Skin of body (tissue), 2 donors: Measurements from ENCODE around the gene MTFMT. TPM values are rescaled to one million over a fixed set of nuclear protein-coding genes. Genes with fewer than 3 reads are reported as not detected.
A peak's percentile ranks its signal among the peaks of the same experiment; 100 is the strongest.
"Not testable (repeated sequence)": the region's sequence is repeated elsewhere in the genome, so short reads cannot be mapped to it uniquely, and the experiment has no call there.

Experiments
- DNase-seq: peaks from one replicate; lab custom pipeline; 2025; lab: John Stamatoyannopoulos, UW
- total RNA-seq: library from RNA; depleted of rRNA; stranded (reverse); fragments of >200 nt; gene quantifications from one replicate; pipeline ENCODE4 v1.2.3, GENCODE V29; 2014

Gene MTFMT
- total RNA-seq = 8.4 TPM

DNA sequence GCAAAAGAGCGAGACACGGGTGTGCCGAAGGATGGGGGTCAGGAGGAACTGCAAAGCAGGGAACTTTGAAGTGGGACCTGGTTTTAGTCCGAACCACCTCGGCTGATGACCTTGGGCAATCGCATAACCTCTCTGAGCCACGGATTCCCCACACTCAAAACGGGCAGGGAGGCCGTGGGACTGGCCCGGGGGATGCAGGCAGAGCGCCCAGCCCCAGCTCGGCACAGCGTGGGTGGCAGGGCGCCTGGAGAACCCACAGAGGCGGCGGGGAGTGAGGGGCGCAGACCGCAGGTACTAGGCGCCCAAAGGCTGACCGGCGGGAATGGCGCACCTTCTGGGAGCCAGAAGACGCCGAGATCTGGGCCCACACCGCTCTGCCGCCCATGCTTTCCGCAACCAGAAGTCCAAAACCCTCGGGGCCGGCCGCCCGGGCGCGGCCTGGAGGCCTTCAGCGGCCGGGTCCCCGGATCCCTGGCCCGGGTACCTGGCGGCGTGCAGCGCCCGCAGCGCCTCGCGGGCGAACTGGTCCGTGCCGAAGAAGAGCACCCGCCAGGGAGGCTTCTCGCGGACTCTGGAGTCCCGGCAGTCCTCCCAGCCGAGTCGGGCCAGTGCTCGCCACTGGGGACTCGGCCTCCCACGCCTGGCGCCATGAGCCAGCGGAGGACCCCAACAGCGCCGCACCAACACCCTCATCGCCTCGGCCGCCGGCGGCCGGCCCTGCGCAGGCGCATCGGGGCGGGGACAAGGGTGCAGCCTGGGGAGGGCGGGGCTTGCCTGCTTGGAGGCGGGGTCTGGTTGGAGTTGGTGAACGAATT, at the start of gene MTFMT:
Gene MTFMT (minus strand): TSS at position 719 of the 815 bp plus-strand sequence. CDS start 26 bp downstream, at position 693.
- DNase-seq = peak; percentile 46

DNA sequence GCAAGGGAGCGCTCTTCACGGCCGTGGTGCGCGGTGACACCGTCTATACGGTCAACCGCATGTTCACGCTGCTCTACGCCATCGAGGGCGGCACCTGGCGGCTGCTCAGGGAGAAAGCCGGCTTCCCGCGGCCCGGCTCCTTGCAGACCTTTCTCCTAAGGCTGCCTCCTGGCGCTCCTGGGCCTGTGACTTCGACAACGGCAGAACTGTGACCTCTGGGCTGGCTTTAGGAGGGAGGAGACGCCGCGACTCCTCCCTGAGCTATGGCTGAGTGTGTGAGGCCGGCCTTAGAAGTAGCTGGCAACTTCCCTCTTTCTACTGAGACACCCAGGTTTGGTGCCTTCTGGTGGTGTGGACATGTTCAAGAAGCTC, 48.5 kb upstream of the MTFMT start:
- no peak for DNase-seq

- DNase-seq = no peak
These were observed 48.0 kb upstream of the MTFMT start for GRCh38 chr15:65077291-65077980.

DNA sequence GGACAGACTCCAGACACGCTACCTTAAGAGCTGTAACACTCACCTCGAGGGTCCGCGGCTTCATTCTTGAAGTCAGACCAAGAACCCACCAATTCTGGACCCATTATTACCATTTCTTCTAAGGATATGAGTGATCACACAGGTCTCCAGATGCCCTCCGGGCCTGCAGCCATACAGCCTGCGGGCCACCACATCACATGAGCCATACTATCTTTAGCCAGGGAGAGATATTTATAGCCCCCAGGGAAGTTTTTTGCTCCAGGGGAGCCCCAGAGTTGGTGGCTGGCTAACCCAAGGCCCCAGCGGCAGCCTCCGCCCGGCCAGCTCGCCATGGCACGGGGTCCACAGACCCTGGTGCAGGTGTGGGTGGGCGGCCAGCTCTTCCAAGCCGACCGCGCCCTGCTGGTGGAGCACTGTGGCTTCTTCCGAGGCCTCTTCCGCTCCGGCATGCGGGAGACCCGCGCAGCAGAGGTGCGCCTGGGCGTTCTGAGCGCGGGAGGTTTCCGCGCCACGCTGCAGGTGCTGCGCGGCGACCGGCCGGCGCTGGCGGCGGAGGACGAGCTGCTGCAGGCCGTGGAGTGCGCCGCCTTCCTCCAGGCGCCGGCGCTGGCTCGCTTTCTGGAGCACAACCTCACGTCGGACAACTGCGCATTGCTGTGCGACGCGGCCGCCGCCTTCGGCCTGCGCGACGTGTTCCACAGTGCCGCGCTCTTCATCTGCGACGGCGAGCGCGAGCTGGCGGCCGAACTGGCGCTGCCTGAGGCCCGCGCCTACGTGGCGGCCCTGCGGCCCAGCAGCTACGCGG, 47.2 kb upstream of the MTFMT start, which contains the start of gene KBTBD13:
Gene KBTBD13 (plus strand): TSS at position 261 of the 805 bp plus-strand sequence. CDS start 70 bp downstream, at position 331.
- no peak for DNase-seq

DNA sequence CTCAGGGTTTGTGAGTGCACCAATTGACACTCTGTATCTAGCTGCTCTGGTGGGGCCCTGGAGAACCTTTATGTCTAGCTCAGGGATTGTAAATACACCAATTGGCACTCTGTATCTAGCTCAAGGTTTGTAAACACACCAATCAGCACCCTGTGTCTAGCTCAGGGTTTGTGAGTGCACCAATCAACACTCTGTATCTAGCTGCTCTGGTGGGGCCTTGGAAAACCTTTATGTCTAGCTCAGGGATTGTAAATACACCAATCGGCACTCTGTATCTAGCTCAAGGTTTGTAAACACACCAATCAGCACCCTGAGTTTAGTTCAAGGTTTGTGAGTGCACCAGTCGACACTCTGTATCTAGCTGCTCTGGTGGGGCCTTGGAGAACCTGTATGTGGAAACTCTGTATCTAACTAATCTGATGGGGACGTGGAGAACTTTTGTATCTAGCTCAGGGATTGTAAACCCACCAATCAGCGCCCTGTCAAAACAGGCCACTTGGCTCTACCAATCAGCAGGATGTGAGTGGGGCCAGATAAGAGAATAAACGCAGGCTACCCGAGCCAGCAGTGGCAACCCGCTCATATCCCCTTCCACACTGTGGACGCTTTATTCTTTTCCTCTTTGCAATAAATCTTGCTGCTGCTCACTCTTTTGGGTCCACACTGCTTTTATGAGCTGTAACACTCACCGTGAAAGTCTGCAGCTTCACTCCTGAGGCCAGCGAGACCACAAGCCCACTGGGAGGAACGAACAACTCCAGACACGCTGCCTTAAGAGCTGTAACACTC, 46.4 kb upstream of the MTFMT start:
- not testable (repeated sequence) for DNase-seq

DNA sequence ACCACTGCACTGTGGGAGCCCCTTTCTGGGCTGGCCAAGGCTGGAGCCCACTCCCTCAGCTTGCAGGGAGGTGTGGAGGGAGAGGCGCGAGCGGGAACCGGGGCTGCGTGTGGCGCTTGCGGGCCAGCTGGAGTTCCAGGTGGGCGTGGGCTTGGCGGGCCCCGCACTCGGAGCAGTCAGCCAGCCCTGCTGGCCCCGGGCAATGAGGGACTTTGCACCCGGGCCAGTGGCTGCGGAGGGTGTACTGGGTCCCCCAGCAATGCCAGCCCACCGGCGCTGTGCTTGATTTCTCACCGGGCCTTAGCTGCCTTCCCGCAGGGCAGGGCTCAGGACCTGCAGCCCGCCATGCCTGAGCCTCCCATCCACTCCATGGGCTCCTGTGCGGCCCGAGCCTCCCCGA, 45.5 kb upstream of the MTFMT start:
- not testable (repeated sequence) for DNase-seq

DNA sequence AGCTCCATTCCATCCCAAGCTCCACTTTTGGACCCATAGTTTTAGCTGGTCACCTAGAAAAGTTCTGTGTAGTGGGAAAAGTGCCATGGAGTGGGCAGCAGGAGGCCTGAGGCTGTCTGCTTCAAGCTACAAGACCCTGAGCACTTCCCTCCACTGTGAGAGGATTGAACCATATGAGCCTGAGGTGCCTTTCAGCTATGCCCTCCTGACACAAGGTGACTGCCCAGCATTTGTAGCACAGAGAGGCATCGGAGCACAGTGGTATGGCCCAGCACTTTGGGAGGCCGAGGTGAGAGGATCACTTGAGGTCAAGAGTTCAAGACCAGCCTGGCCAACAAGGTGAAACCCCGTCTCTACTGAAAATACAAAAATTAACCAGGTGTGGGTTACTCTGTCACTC, 43.2 kb upstream of the MTFMT start:
- DNase-seq = no peak

- DNase-seq = peak; percentile 32
These were observed 42.6 kb upstream of the MTFMT start for GRCh38 chr15:65072027-65072426.

DNA sequence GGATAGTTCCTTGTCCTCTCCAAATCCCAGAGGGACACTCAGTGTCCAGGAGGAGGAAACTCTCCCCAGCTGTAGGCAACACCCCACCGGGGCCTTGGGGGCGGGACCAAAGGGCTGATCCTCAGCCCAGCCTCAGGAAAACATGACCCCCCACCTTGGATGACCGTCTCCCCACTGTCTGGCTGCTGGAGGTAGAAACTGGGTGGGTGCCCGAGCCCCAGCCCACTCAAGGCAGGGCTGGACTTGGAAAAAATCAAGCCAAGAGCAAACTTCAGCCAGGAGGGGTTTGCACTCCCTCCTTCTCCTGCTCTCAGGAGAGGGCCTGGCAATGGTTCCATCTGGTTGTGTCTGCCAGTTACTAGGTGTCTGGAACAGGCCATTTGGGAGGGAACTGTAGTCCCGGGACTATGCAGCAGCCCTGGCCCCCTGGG, 42.0 kb upstream of the MTFMT start:
- DNase-seq = peak; percentile 10

GRCh38 chr15:65069779-65070546, 40.5 kb upstream of the MTFMT start:
- no peak for DNase-seq

GRCh38 chr15:65069179-65069578, 39.7 kb upstream of the MTFMT start:
- DNase-seq = no peak

DNA sequence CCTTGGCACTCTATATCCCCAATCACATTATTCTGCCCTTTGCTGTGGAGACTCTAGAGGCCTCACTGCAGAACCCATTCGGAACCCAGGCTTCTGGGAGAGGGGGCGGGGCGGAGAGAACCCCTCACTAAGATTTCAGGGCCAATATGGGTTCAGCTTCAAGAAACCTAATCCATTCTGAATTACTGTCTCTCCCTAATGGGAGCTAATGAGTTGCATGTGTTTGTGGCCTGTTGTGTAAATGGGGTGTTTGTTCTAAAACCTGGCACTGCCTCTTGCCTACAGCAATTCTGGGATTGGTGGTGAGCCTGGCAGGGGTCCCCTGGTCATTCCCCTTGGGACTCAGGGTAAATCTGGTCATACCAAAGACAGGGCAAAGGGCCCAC, 39.0 kb upstream of the MTFMT start:
- DNase-seq = peak; percentile 6

GRCh38 chr15:65067645-65068402, 38.4 kb upstream of the MTFMT start, which contains the start of gene RASL12:
Gene RASL12 (minus strand): TSS chr15:65067991. CDS start chr15:65067835, 156 bp downstream.
- DNase-seq = no peak

DNA sequence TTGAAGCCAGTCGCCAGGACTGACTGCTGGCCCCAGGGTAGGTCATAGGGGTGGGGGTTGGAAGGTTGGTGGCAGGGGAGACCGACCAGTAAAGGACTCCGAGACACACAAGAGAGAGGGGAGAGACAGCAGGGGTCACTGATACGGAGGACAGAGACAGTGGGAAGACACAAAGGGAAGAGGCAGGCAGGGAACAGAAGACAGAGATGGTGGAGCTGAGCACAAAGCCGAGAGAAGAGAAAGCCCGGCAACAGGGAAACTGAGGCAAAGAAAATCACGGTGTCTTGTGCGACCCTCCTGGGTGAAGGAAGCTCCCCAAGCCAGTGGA, 37.8 kb upstream of the MTFMT start:
- no peak for DNase-seq

- peak; percentile 26 for DNase-seq
These were observed 37.3 kb upstream of the MTFMT start for GRCh38 chr15:65066635-65067316.

- no peak for DNase-seq
These were observed 36.7 kb upstream of the MTFMT start for GRCh38 chr15:65066001-65066634.

GRCh38 chr15:65062726-65063125, 33.3 kb upstream of the MTFMT start:
- DNase-seq = no peak

DNA sequence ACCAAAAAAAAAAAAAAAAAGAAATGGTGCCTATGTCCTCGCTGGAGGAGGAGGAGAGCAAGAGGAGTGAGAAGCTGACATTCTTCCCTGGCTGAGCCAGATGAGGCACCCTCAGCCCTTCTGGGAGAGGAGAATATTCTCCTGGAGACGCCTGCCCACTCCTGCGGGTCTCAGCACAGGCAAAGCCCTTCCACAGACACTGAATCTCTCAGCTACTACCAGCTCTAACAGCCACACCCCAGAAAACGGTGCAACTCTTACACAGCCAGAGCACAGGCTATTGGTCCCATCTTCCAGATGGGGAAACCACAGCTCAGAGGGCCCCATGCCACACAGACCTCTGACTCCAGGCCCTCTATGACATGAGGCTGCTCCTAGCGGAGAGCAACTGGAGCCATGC, 32.6 kb upstream of the MTFMT start:
- DNase-seq = no peak
